T-helper 9 cell (primary cell): Measurements from ENCODE around the gene DAG1.

Experiments
- DNase-seq: peaks from one replicate; pipeline ENCODE4 v3.0.0-alpha.2; 2020
- total RNA-seq, 2 donors: gene quantifications; one replicate each; lab custom pipeline; 2026; lab: John Stamatoyannopoulos, UW

The DAG1 gene
- total RNA-seq: 20.0 to 29.3 reads per million in 2 donors

DNA sequence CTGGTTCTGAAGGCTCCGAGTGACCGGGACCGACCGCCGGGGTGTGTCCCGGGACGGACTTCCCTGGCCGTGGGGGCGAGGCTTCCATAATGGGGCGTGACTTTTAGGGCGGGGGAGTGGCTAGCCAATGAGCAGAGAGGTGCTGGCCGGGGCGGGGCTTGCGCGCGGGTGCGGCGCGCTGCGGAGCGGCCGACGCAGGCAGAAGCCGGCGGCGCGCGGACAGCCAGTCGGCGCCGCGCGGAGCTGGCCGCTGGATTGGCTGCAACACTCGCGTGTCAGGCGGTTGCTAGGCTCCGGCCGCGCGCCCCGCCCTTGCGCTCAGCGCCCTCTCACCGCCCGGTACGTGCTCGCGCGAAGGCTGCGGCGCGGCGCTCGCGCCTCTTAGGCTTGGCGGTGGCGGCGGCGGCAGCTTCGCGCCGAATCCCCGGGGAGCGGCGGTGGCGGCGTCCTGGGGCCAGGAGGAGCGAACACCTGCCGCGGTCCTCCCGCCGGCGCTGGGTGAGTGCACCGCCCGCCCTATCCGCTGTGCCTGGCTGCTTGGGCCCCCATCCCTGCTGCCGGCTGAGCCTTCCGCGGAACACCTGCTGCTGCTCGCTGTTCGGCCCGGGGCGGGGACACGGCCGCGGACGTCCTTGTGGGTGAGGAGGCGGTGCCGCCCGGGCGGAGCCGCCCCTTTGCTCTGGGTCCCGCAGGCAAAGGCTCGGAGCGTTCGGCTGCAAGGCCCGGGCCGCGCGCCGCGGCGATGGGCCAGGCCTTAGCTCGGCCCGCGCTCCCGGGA, at the start of gene DAG1:
Gene DAG1, plus strand, starts transcription at position 332 of the 778 bp plus-strand sequence. CDS start 40,268 bp downstream, outside the sequence.
- peak; percentile 95 for DNase-seq

DNA sequence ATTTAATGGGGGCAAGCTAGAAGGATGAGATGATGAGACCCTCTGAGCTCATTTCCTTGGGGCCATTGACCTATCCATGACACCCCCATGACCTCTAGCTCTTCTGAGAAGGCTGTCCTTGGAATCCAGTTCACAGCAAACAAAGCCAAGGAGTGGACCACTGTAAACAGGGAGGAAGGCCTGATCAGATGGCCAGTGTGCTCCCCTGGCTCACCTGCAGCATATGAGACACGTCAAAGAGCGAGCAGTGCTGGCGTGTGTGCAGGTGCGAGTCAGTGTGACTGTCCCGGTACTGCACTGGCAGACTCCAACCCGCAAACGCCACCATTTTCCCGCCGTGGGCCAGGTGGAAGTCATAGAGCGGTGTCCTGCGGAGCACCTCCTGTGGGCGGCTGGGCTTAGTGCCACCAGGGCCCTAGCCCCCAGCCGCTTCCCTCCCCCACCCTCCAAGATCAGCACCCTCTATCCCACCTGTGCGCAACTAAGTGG, 48.1 kb upstream of the DAG1 start:
- DNase-seq: no peak

GRCh38 chr3:49422379-49423248, 47.5 kb upstream of the DAG1 start, which contains the start of gene AMT:
TSS of gene AMT (minus strand) at chr3:49422473. CDS start at chr3:49422450, 23 bp downstream.
- DNase-seq: no peak

DNA sequence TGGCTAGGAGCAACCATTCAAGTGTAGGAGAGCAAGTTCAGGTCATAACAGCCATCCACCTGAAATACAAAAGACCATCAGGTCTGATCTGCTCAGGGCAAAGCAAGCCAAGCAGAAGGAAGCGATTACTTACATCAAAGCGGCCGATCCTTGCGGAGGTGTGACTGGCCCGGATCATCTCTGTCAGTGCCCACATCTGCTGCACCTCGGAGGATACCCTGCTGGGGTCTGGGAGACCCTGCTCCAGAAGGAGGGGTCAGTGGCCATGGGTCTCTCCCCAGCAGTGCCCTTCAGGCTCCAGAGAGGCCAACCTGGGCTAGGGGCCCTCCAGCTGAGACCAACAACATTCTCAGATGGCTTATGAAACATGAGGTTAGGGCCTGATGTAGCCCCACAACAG, 45.3 kb upstream of the DAG1 start:
- no peak for DNase-seq

GRCh38 chr3:49427586-49427985, 42.5 kb upstream of the DAG1 start:
- DNase-seq: no peak

GRCh38 chr3:49428752-49429080, 41.4 kb upstream of the DAG1 start:
- no peak for DNase-seq

DNA sequence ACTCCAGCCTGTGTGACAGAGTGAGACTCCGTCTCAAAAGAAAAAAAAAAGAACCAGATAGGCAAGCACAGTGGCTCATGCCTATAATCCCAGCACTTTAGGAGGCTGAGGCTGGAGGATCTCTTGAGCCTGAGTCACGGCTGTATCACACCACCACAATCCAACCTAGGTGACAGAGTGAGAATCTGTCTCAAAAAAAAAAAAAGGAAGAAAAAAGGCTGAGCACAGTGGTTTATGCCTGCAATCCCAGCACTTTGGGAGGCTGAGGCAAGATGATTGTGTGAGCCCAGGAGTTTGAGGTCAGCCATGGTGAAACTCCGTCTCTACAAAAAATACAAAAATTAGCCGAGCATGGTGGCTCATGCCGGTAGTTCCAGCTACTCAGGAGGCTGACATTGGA, 35.3 kb upstream of the DAG1 start:
- no peak for DNase-seq

GRCh38 chr3:49445391-49445790, 24.7 kb upstream of the DAG1 start:
- no peak for DNase-seq

DNA sequence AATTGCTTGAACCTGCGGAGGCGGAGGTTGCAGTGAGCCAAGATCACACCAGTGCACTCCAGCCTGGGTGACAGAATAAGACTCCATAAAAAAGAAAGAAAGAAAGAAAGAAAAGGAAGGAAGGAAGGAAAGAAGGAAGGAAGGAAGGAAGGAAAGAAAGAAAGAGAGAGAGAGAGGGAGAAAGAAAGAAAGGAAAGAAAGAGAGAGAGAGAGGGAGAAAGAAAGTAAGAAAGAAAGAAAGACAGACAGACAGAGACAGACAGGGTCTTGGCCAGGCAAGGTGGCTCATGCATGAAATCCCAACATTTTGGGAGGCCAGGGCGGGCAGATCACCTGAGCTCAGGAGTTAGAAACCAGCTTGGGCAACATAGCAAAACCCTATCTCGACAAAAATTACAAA, 16.4 kb upstream of the DAG1 start:
- no peak for DNase-seq

GRCh38 chr3:49454458-49454857, 15.6 kb upstream of the DAG1 start:
- DNase-seq: no peak

DNA sequence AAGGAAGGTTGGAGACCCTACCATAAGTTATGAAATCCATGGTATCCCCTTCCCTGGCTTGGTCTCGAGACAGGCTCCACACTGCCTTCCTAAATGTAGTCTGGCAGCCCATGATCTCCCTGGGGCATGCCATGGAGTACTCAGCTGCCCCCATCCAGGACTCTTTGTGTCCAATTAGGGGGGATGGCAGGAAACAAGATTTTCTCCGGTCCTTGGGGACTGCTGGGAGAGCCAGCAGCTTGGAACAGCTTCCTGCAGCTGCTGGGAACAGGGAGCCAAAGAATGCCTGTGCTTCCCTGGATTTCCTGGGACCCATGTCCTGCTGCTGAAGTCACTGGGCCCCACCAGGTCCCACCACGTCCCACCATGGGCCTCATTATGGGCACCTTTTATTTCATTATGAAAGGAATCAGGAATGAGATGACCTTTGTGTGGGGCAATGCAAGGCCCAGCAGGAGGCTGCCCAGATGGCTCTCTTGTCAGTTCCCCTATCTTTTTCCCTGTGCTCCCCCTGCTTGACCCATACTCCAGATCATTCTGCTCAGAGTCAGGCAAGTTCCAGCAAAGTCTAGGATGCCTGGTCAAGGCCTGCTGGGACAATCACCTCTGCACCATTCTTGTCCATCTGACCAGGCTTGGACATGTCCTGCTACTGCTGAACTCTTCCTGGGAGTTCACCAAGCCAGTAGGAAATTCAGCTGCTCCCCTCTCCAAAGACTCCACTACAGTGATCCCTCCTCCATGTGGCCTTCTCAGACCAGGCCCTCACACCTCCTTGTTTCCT, 15.0 kb upstream of the DAG1 start:
- no peak for DNase-seq

DNA sequence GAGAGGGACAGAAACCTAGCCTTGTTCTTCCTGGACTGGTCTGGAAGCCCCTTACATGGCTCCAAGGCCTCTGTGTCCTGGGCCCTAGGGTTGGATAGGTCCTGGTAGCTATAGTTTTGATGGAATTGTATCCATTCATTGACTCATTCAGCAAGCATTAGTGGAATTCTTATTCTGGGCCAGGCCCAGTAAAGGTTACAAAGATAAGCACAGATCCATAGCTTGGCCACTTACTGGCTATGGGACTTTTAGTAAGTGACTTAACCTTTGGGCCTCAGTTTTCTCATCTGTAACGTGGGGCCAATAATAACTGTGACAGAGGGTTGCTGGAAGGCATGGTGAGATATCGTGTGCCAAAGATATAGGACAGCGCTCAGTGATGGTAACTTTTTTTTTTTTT, 13.6 kb upstream of the DAG1 start:
- DNase-seq: no peak

DNA sequence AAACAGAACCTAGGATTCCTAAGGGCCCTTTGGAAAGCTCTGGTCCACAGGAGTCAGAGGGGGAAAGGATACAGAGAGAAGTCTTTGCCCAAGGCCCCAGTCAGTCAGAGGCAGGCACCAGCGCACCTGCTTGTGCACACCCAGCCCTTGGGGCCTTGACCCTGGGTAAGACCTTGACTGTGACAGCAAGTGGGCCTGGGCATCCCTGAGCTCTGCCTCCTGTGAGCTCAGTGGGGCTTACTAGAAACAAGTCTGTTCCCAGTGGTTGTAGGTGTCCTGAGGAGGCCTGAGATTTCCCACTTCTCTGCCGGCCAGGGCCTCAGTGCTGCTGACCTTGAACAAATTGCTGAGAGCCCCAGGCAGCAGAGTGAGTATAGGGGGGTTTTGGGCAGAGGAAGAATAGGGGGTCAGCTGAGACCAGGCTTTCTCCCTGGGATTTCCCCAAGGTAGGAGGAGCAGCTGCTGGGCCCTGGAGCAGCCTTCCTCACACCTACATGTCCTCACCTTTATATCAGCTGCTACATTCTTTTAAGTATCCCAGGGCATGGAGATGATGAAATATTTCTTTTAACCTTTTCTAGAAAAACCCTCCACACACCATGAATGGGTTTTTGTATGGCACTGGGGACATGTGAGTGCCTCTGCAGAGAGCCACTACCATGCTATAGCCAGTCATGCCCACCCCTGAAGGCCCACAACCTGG, 9.7 kb upstream of the DAG1 start:
- DNase-seq: no peak

DNA sequence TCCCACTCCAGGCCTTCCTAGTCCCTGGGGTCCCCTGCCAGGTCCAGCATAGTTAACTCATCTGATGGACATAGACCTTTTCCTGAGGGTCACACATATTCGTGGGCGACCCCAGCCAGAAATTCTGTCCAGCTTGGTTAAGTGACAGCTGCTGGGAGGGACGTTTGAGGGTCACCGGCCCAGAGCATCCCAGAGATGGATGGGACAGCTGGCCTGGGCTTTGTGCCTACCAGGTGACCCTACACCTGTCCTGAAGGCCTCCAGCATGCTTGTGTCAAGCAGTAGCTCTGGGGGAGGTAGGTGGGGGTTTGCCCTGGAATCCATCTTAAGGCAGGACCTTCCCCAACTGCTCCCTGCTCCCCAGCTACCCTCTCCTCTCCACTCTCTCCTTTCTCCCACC, 9.1 kb upstream of the DAG1 start:
- DNase-seq: no peak

GRCh38 chr3:49461443-49462171, 8.5 kb upstream of the DAG1 start:
- DNase-seq: no peak

DNA sequence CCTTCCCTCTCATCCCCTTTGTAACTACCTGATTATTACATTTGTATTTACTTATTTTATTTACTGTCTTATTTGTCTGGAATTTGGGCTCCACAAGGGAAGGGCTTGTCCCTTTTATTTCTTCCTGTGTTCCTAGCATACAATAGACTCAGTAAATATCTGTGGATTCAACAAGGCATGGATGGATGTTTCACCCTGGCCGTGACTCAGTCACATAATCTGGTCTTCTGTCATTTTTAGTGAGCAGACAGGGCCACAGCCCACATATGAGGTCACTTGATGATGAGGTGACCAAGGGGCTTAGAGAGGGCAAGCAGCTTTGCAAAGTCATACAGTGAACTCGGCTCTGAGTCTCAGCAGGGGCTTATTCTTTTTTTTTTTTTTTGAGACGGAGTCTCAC, 7.8 kb upstream of the DAG1 start:
- no peak for DNase-seq

DNA sequence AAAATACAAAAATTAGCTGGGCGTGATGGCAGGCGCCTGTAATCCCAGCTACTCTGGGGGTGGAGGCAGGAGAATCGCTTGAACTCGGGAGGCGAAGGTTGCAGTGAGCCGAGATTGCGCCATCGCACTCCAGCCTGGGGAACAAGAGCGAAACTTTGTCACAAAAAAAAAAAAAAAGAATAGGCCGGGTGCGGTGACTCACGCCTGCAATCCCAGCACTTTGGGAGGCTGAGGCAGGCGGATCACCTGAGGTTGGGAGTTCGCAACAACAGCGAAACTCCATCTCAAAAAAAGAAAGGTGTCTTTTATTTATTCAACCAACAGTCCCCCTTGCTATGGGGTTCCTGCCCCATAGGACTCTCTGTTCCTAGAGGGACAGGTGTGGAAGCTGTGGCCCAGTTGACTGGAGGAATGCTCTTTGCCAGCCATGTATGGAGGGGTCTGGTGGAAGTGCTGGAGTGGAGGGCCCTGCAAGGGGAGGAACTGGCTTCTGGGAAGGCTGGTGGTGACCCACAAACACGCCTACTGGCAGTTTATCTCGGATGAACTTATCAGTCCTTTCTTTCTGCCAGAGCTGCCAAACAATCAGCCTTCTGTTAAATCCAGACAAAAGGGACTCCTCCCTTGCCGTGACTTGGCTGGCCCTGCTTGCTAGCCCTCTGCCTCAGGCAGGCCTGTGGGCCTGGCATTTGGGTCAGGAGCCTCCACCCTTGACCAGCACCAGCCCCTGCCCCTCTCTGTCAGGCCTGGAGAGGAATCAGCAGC, 4.6 kb upstream of the DAG1 start:
- no peak for DNase-seq

GRCh38 chr3:49466085-49466484, 4.0 kb upstream of the DAG1 start:
- DNase-seq: no peak

DNA sequence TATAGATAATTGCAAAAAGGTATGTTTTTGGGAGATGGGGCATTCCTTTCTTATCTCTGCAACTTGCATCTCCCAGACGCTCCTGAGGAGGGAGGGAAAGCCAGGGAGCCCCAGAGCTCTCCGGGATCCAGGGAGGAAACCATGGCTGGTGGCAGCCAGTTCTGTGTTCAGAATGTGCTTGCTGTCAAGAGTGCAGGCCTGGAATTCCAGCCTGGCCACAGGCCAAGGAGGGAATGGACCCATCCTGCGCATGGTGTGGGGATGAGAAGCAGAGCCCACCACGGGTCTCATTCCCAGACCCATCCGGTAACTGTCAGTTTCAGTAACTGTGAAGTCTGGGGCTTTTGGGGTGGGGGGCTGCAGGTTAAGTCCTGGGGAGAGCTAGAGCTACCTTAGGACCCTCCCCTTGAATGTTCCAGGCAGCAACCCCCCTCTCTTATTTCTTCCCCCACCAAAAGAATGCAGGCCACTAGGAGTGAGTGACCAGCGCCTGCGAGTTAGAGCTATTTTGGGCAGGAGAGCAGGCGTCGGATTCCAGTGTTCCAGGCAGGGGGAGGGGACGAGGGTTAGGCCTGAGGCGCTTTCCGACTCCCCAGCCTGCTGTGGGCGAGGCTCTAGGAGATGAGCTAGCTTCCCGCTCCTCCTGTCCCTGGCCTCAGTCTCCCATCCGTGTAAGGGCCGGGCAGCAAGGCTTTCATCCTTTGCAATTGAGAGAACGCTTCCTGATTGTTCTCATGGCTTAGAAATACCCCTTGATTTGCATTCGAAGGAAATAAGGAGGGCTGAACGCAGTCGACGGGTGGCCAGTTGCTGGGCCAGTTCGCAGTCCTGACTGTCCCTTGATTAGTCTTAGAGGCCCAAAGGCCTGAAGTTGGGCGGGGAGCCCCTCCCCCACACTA, 781 bp upstream of the DAG1 start:
- DNase-seq: no peak
